Kidney epithelial cell (primary cell): ENCODE measurements around the gene CDK5RAP2. TPM values are rescaled to one million over a fixed set of nuclear protein-coding genes. Genes with fewer than 3 reads are reported as not detected.

Source experiments
- DNase-seq: peaks from one replicate; pipeline ENCODE4 v3.0.0-alpha.2; 2010; ENCODE audit warnings: low read depth
- H3K27me3 ChIP-seq: 2 replicates; pipeline ENCODE4 v1.6.0; 2011; ENCODE audit warnings: low read length; ENCODE audit not compliant: control insufficient read depth, insufficient read depth
- H3K36me3 ChIP-seq: 2 replicates; pipeline ENCODE4 v1.5.1; 2011; ENCODE audit warnings: low read length; ENCODE audit not compliant: control insufficient read depth, insufficient read depth
- H3K4me3 ChIP-seq: 2 replicates; pipeline ENCODE4 v1.5.1; 2011; ENCODE audit warnings: low read depth, mild to moderate bottlenecking, control low read depth, low read length
- total RNA-seq: library from RNA; depleted of rRNA; stranded (reverse); fragments of >200 nt; gene quantifications from 2 replicates; pipeline ENCODE4 v1.2.3, GENCODE V29; 2015
- TF ChIP-seq, protein P1 (sequence below): IDR thresholded peaks from 2 replicates; pipeline ENCODE4 v1.5.1; 2011; ENCODE audit warnings: mild to moderate bottlenecking, moderate library complexity, low read length, control low read depth, inconsistent platforms; ENCODE audit not compliant: insufficient read depth, poor library complexity, severe bottlenecking

The CDK5RAP2 gene
- total RNA-seq, 1 donor from 2014 or later, result 41.9 TPM

DNA sequence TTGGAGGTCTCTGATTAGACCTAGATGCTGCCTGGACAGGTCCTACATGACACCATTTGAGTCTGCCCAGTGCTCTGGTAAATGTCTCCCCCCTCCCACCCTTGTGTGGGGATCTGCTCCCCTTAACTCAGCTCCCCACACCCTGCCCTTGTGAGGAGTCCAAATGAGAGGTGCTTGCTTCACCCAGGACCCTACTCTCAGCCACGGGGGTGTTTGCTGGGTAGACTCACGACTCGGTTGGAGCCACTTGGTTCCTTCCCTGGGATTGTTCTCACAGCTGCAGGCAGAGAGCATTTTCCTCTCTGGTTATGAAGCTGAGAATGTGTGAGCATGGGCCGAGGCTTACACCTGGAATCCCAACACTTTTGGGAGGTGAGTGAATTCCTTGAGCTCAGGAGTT, 204.7 kb downstream of the CDK5RAP2 start:
- H3K4me3 ChIP-seq, result no peak overlapping the region
- no peaks in the 10 kb centered on the region for H3K36me3 ChIP-seq
- DNase-seq, result no peak
- TF ChIP-seq, protein P1, sequence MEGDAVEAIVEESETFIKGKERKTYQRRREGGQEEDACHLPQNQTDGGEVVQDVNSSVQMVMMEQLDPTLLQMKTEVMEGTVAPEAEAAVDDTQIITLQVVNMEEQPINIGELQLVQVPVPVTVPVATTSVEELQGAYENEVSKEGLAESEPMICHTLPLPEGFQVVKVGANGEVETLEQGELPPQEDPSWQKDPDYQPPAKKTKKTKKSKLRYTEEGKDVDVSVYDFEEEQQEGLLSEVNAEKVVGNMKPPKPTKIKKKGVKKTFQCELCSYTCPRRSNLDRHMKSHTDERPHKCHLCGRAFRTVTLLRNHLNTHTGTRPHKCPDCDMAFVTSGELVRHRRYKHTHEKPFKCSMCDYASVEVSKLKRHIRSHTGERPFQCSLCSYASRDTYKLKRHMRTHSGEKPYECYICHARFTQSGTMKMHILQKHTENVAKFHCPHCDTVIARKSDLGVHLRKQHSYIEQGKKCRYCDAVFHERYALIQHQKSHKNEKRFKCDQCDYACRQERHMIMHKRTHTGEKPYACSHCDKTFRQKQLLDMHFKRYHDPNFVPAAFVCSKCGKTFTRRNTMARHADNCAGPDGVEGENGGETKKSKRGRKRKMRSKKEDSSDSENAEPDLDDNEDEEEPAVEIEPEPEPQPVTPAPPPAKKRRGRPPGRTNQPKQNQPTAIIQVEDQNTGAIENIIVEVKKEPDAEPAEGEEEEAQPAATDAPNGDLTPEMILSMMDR, result no peak
- H3K27me3 ChIP-seq, result no peaks in the 10 kb centered on the region

DNA sequence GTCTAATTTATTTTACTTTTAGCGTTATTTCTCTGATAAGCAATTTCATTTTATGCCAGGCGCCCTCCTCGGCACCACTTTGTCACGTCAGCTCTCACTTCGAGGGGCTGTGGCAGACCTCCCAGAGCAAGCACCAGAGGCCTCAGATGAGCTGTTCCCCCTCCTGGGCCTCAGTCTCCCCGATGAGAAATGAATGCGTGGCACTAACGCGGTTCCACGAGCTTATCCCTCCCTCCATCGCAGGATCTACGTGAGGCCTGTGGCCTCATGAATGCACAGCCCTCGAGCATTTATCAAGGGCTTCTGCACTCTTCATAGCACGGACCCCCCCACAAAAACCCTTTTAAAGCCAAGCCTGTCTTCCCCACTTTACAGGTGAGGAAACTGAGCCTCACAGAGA, 205.2 kb downstream of the CDK5RAP2 start:
- H3K4me3 ChIP-seq, result no peak overlapping the region
- H3K36me3 ChIP-seq, result no peaks in the 10 kb centered on the region
- TF ChIP-seq, protein P1, result no peak
- H3K27me3 ChIP-seq, result no peaks in the 10 kb centered on the region
- DNase-seq, result no peak

DNA sequence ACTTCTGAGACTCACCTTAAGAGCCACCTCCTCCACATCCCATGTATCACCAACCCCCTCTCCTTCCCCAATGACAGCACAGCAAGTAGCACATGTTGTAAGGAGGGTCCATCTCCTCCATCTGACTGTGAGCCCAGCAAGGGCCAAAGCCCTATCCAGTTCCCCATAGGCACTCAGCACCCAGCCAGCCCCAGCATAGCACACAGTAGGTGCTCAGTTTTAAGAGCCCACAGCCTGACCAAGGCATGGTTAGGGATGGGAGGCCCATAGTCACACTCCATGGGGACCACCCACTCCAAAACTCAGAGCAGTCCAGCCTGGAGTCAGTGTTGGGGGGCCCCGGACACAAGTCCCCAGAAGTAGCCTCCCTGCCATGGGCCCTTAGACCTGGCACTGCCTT, 205.7 kb downstream of the CDK5RAP2 start:
- no peak for DNase-seq
- TF ChIP-seq, protein P1, result no peak
- Histone ChIP-seq H3K4me3 (no peak overlapping the region), H3K36me3 (no peaks in the 10 kb centered on the region), H3K27me3 (no peaks in the 10 kb centered on the region)

DNA sequence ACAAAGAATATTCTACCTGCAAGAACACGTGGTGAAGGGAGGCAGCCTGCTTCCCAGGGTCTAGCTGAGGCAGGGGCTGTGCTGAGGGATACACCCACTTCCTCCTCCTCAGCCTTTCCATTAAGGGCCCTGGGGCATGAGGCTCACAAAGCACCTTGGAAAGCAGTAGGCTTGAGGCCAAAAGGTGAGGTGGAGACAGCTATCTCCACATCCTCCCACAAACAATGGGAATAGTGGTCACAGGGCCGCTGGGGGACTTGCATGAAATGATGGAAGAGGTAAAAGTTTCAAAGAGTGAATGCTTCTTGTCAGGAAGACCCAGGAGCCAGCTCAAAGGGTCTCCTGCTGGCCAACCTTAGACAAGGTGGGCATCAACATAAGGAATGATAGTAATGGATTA, 207.9 kb downstream of the CDK5RAP2 start:
- Histone ChIP-seq H3K36me3 (no peaks in the 10 kb centered on the region), H3K4me3 (no peak overlapping the region), H3K27me3 (no peaks in the 10 kb centered on the region)
- TF ChIP-seq, protein P1, result no peak
- no peak for DNase-seq

DNA sequence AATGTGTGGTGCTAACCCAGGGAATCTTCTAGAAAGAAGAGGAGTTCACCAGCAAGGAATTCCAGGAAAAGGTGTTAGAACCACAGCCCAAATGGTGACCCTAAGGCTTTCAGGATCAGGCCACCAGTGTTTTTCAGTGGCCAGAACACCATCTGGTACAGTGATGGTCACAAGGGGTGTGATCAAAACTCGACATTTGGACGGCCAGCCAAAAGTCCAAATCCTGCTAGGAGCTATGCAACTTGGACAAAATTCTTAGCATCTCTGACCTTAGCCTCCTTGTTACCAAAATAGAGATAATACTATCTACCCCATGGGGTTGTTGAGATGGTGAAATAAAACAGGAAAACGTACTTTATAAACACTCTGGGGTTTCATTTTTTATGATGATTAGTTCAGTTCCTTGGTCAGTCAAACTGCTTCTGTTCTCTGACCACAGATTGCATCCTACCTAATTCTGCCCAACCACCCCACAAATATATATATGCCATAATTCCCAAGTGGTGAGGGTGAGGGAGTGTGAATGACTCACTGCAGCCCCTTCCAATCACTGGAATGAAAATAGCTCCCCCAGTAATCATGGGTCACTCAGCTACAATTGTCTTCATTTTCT, 210.3 kb downstream of the CDK5RAP2 start:
- no peak overlapping the region for H3K4me3 ChIP-seq
- TF ChIP-seq, protein P1, result no peak
- no peaks in the 10 kb centered on the region for H3K36me3 ChIP-seq
- no peak for DNase-seq
- no peaks in the 10 kb centered on the region for H3K27me3 ChIP-seq

DNA sequence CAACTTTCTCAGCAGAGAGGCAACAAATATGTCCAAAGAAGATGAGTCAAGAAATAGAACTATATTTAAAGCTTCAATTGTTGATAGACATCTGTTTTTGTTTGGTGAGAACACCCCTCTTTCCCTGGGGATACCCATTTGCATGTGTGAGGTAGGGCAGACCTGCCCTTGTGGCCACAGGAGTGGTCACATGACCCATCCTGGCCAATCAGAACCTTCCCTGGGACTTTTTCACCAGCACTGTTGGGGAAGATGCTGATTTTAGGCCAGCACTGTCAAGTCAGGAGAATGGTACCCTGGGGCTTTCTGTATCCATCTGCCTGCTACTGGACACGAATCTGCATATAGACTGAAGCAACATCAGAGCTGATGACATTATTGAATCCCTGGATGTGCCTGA, 211.2 kb downstream of the CDK5RAP2 start:
- TF ChIP-seq, protein P1, result no peak
- Histone ChIP-seq H3K27me3 (no peaks in the 10 kb centered on the region), H3K36me3 (no peaks in the 10 kb centered on the region), H3K4me3 (no peak overlapping the region)
- no peak for DNase-seq
